Omental fat pad (tissue), 4 donors: ENCODE results near the gene HMCN1. TPM values are rescaled to one million over a fixed set of nuclear protein-coding genes. Genes with fewer than 3 reads are reported as not detected.

Source experiments
- ATAC-seq: fragments of 150-250 bp; one replicate; pipeline ENCODE4 v1.9.1; 2016; ENCODE audit warnings: mild to moderate bottlenecking, moderate library complexity; ENCODE audit not compliant: low FRiP score
- DNase-seq: peaks from one replicate; pipeline ENCODE4 v3.0.0-alpha.2; 2019; ENCODE audit warnings: low spot score
- total RNA-seq, 4 donors: library from RNA; depleted of rRNA; stranded (reverse); fragments of >200 nt; gene quantifications; one replicate each; pipeline ENCODE4 v1.1.0, GENCODE V29; 2016
- TF ChIP-seq, protein P1 (sequence below), 3 donors: fragments of 450-650 bp; IDR thresholded peaks; one replicate each; pipeline ENCODE4 v1.5.1; 2016 to 2017; ENCODE audit warnings: antibody characterized with exemption in 3 of 3, mild to moderate bottlenecking in 3 of 3, moderate library complexity in 2 of 3

HMCN1 gene
- total RNA-seq, 4 donors from 2014 or later: 5.2 to 45.9 (median 12.7) TPM

DNA sequence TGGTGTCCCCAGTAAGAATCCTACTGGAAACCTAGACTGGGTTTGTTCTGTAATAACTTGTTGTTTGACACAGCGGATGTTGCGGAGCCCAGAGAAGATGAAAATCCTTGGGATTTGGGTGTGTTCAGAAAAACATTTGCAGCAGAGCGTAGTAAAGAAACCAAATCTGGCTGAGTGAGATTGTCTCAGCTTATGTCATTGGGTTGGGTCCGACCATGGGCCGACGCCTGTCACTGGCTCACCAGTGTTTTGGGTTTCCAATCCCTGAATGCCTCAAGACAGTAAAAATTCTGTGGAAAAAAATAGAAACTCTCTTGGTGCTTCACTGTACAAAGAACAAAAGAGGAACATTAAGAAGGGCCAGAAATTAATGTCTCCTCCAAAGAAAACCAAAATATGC is 494.6 kb downstream of the HMCN1 start:
- ATAC-seq: no peak
- DNase-seq: no peak
- TF ChIP-seq, protein P1, sequence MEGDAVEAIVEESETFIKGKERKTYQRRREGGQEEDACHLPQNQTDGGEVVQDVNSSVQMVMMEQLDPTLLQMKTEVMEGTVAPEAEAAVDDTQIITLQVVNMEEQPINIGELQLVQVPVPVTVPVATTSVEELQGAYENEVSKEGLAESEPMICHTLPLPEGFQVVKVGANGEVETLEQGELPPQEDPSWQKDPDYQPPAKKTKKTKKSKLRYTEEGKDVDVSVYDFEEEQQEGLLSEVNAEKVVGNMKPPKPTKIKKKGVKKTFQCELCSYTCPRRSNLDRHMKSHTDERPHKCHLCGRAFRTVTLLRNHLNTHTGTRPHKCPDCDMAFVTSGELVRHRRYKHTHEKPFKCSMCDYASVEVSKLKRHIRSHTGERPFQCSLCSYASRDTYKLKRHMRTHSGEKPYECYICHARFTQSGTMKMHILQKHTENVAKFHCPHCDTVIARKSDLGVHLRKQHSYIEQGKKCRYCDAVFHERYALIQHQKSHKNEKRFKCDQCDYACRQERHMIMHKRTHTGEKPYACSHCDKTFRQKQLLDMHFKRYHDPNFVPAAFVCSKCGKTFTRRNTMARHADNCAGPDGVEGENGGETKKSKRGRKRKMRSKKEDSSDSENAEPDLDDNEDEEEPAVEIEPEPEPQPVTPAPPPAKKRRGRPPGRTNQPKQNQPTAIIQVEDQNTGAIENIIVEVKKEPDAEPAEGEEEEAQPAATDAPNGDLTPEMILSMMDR (IDR thresholded peaks at IDR 0.05): no peak

DNA sequence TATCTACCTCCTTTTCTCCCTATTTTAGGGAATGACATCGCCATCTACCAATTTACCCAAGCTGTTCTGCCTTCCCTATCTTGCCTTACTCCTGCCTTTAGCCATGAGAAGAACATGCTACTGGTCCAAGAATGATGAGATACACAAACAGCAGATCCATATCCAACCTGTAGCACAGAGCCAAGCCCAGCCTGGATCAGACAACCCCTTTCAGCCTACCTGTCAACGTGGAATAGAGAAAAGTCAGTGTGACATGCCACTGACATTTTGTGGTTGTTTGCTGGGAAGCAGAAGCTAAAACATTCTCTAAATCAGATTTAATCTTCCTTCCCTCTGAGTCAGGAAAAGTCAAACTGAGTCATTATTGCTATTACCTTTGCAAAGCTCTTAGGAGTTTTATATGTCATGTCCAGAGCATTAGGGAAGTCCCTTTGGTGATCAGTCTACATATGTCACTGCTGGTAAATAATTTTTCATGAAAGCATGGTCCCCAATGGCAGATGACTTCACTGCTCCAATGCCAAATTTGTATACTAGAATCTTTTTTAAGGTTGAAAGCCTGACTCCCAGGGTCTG is 497.8 kb downstream of the HMCN1 start:
- no peak for ATAC-seq
- TF ChIP-seq, protein P1 (IDR thresholded peaks at IDR 0.05): no peak
- no peak for DNase-seq

DNA sequence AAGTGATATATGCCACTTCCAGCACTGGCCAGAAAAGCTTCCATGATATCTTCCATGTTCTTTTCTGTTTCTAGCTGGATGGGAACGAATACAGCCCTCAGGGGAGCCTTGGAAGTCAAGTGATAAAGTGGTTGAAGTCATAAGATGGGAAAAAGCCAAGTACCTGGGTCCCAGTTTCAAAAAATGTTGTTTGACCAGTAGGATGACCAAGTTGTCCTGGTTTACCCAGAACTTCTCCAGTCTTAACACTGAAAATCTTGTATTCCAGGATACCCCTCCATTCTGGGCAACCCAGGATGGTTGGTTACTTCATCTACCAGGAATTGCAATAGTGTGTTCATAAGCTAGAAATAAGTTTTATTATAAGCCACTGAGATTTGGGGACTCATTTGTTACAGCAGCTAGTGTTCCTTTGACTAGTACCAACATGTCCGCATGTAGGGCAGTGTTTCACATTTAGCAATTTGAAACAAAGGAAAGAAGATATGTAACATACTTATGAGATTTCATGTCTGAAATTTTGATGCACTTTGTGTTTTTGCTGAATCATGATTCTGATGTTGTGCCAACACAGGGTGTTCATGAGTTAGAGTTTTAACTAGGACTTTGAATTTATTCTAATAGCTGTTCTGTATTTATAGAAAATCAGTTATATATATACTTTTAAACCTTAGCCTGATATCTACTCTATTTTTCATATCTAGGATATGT is 500.9 kb downstream of the HMCN1 start:
- no peak for ATAC-seq
- TF ChIP-seq, protein P1 (IDR thresholded peaks at IDR 0.05): no peak
- no peak for DNase-seq

DNA sequence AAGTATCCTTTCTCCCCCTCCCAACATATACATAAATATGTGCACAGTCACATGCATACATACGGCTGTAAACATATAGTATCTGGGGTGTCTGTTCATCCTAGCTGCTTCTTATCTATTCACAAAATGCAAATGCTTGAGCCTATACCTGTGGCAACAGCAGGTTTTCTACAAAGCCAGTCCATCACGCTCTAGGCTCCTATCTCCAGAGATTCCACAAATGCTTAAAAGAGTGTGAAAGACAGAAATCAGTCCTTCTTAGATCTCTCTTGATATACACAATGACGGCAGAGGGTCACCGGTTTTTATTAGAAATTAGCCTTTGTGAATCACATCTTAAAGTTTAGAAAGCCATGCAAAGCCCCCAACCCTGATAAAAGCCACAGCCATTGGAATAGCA is 501.5 kb downstream of the HMCN1 start:
- TF ChIP-seq, protein P1 (IDR thresholded peaks at IDR 0.05): no peak
- ATAC-seq (no peak), DNase-seq (no peak)

DNA sequence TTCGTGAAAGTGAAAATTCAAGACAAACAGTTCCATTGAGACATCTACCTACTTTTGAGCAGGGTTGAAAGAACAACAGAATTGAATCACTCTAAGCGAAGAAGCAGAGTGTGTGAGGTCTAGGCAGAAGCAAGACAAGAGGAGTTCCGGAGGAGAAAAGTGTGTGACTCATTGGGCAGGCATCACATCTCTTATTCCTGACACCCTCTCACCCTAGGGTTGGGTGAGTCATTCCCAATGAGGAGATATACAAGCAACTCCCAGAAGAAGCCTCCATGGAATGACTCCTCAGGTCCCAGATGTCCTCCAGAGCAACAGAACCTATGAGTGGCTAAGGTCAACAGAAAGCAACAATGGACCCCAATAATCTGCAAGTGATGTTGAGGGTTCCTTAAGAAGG is 502.7 kb downstream of the HMCN1 start:
- TF ChIP-seq, protein P1 (IDR thresholded peaks at IDR 0.05): no peak

DNA sequence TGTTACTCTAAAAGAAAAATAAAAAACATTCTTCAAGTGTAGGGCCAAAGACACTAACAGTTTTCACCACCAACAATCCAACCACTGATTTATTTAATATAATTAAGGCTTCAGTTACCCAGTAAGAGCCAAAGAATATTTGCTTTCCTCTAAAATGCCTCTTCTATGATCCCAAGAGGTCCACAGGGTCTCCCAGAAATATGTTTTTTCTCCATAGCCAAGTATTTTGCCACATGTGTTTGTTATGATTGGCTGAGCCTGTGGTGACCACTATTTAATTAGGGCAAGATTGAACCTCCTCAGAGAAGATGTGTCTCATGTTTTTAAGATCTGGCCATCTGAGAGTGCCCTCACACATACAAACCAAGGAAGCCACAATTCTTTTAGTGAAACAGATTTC is 505.0 kb downstream of the HMCN1 start:
- no peak for ATAC-seq
- TF ChIP-seq, protein P1 (IDR thresholded peaks at IDR 0.05): no peak

More for the DNA sequence above, 502.7 kb downstream of the HMCN1 start:
- ATAC-seq (no peak), DNase-seq (no peak)

DNA sequence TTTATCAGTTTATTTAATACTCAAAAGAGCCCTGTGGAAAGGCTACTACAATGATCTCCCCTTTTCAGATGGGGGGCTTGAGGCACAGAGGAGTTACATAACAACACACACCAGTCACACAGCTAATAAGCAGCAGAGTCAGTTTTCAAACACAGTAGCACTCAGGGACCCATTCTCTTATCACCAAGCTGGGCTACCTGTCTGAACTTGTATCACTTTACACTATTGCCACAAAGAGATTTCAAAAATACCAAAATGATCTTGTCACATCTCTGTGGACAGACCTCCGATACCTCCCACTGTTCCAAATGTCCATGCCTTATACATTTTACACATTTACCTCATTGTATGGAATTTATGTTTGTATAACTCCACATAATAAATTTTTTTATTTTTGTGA is 506.2 kb downstream of the HMCN1 start:
- DNase-seq (no peak), ATAC-seq (no peak)
- TF ChIP-seq, protein P1 (IDR thresholded peaks at IDR 0.05): no peak

More for the DNA sequence above, 505.0 kb downstream of the HMCN1 start:
- no peak for DNase-seq
